Activated T-helper 1 cell treated with anti-CD3 and anti-CD28 coated beads, Interleukin-12 subunit alpha, Interleukin-12 subunit beta, Interleukin-2, Interleukin-4 antibody, amounts not matched to agents 30 ng/mL and 10 ng/mL and 1 ng/mL, durations not matched to agents 14 hours and 24 hours and 36 hours (primary cell): ENCODE data around the gene KCTD19. TPM values are rescaled to one million over a fixed set of nuclear protein-coding genes. Genes with fewer than 3 reads are reported as not detected.
A peak's percentile ranks its signal among the peaks of the same experiment; 100 is the strongest.

Source experiments
- DNase-seq: peaks from one replicate; pipeline ENCODE4 v3.0.0; 2021; ENCODE audit warnings: low spot score
- H3K27ac Mint-ChIP-seq: one replicate; pipeline ENCODE4 v1.8.0; 2021; ENCODE audit warnings: mild to moderate bottlenecking, mixed read lengths
- H3K27me3 Mint-ChIP-seq: one replicate; pipeline ENCODE4 v1.8.0; 2022; ENCODE audit warnings: mild to moderate bottlenecking, moderate library complexity, mixed read lengths; ENCODE audit not compliant: insufficient read depth
- H3K36me3 Mint-ChIP-seq: one replicate; pipeline ENCODE4 v1.8.0; 2021; ENCODE audit warnings: low read depth, mixed read lengths
- H3K4me1 Mint-ChIP-seq: one replicate; pipeline ENCODE4 v1.8.0; 2021; ENCODE audit warnings: low read depth, mixed read lengths
- H3K4me3 Mint-ChIP-seq: one replicate; pipeline ENCODE4 v1.8.0; 2021; ENCODE audit warnings: mild to moderate bottlenecking, moderate library complexity, mixed read lengths
- H3K9me3 Mint-ChIP-seq: one replicate; pipeline ENCODE4 v1.8.0; 2021; ENCODE audit warnings: mixed read lengths
- intact Hi-C: fragments of 100-400 bp; cut with micrococcal nuclease; formaldehyde crosslinking; loops from one replicate; pipeline ENCODE4 v1.15.1; 2024
- total RNA-seq: library from RNA; stranded (reverse); gene quantifications from 2 replicates; pipeline ENCODE4 v1.2.3, GENCODE V29; 2022

KCTD19 gene
- total RNA-seq, 1 donor from 2014 or later = 0.62 TPM

DNA sequence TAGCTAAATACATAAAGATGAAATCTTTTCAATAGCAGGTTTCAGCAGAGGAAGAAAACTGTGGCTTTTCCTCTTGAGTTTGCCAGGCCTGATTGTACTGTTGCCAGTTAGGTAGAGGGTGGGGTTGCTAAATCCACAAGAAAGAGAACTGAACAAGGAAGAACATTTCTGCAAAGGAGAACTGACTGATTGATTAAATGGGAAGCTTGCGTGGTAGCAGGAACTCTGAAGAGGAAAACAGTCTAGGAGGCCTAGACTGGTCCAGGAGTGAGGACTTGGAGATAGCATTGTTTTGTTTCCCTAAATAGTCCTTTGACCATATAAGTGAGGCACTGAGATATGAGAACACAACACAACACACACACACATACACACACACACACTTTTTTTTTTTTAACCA lies 18.9 kb upstream of the KCTD19 start:
- DNase-seq = no peak
- intact Hi-C loops = no loop called here
- no peaks in the 10 kb centered on the region for H3K9me3 Mint-ChIP-seq
- no peaks in the 10 kb centered on the region for H3K36me3 Mint-ChIP-seq
- H3K4me1 Mint-ChIP-seq = no peaks in the 10 kb centered on the region
- H3K27me3 Mint-ChIP-seq = peaks cover 10% of the 10 kb centered on the region
- H3K4me3 Mint-ChIP-seq = no peak overlapping the region
- H3K27ac Mint-ChIP-seq = no peak overlapping the region

DNA sequence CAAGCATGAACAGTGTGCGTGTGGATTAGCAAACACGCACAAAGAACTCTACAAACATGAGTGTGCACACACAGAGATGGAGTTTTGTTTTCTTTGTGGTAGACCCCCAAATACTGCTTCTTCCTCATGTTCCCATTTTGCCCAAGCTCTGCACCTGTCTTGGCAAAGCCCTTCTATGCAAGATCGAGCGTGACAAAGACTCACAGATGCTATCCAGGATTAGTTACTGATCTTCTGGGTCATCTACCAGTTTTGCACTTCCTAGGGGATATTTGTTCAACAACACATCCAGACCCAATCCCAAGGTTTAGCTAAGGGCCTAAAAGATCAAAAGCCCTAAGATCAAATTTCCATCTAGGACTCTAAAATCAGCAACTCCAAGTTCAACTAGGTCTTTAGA lies 16.1 kb upstream of the KCTD19 start:
- no peaks in the 10 kb centered on the region for H3K9me3 Mint-ChIP-seq
- H3K4me1 Mint-ChIP-seq = no peaks in the 10 kb centered on the region
- no peak for DNase-seq
- intact Hi-C loops = no loop called here
- H3K36me3 Mint-ChIP-seq = no peaks in the 10 kb centered on the region
- peaks cover 7% of the 10 kb centered on the region for H3K27me3 Mint-ChIP-seq
- no peak overlapping the region for H3K4me3 Mint-ChIP-seq
- no peak overlapping the region for H3K27ac Mint-ChIP-seq

DNA sequence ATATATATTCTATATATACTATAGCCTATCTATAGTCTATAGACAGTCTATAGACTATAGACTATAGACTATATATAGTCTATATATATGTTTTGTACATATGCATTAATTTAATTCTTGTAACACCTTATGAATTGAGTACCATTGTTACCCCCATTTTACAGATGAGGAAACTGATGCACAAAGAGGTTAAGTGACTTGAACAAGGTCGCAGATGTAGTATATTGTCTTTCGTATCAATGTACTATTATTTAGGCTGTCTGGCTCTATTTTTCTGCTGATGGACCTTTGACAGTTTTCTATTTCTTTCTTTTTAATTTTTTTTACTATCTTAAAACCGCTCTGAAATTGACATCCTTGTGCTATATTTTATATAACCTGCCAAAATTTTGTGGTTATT lies 14.7 kb upstream of the KCTD19 start:
- H3K9me3 Mint-ChIP-seq = no peaks in the 10 kb centered on the region
- H3K27me3 Mint-ChIP-seq = peaks cover 2% of the 10 kb centered on the region
- intact Hi-C loops = no loop called here
- H3K27ac Mint-ChIP-seq = no peak overlapping the region
- H3K4me3 Mint-ChIP-seq = no peak overlapping the region
- no peak for DNase-seq
- H3K36me3 Mint-ChIP-seq = no peaks in the 10 kb centered on the region
- no peaks in the 10 kb centered on the region for H3K4me1 Mint-ChIP-seq

DNA sequence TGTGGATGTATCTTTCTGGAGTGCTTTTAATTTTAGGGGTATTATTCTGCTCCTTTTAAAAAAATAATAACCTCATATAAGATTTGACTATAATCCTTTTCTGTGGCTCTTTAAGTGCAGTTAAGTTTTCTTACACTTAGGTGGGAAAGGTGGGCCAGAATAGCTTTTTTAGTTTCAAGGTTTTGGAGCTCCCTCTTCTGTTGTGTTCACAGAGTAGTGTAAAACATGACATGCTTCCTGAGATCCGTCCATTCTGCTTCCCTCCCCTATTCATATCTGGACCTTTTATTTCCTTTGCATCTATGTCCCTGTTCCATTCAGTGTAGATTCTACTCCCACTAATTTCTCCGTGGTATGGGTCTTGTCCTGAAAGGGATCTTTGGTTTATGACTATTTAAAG lies 12.9 kb upstream of the KCTD19 start:
- Mint-ChIP-seq H3K27me3 (peaks cover 2% of the 10 kb centered on the region), H3K4me1 (no peaks in the 10 kb centered on the region), H3K36me3 (no peaks in the 10 kb centered on the region), H3K4me3 (no peak overlapping the region), H3K27ac (no peak overlapping the region), H3K9me3 (no peaks in the 10 kb centered on the region)
- intact Hi-C loops = loop anchor here (1.0 to 2.0 kb wide), 2 partner anchors 60 to 79 kb away; partner anchors contain the start of gene PLEKHG4
- no peak for DNase-seq

DNA sequence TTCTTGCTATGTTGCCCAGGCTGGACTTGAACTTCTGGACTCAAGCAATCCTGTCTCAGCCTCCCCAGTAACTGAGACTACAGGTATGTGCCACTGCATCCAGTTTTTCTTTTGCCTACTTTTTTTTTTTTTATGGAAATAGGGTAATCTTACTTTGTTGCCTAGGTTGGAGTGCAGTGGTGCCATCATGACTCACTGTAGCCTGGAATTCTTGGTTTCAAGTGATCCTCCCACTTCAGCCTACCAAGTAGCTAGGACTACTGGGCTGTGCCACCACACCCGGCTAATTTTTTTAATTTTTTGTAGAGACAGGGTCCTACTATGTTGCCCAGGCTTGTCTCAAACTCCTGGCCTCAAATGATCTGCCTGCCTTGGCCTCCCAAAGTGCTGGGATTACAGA lies 10.1 kb upstream of the KCTD19 start:
- no peak for DNase-seq
- Mint-ChIP-seq H3K36me3 (no peaks in the 10 kb centered on the region), H3K27me3 (peaks cover 2% of the 10 kb centered on the region), H3K4me1 (no peaks in the 10 kb centered on the region), H3K27ac (no peak overlapping the region), H3K9me3 (no peaks in the 10 kb centered on the region), H3K4me3 (no peak overlapping the region)
- intact Hi-C loops = no loop called here

DNA sequence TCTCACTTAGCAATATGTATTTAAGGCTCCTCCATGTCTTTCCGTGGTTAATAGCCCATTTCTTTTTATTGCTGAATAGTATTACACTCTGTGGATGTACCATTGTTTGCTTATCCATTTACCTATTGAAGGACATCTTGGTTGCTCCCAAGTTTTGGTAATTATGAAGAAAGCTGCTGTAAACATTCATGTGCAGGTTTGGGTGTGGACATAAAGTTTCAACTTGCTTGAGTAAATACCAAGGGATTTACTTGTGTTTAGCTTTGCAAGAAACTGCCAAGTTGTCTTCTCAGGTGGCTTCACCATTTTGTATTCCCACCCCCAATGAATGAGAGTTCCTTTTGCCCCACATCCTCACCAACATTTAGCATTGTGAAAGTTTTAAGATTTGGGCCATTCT lies 9.6 kb upstream of the KCTD19 start:
- intact Hi-C loops = no loop called here
- no peak overlapping the region for H3K4me3 Mint-ChIP-seq
- no peak overlapping the region for H3K27ac Mint-ChIP-seq
- no peaks in the 10 kb centered on the region for H3K36me3 Mint-ChIP-seq
- peaks cover 2% of the 10 kb centered on the region for H3K27me3 Mint-ChIP-seq
- no peaks in the 10 kb centered on the region for H3K9me3 Mint-ChIP-seq
- DNase-seq = no peak
- H3K4me1 Mint-ChIP-seq = no peaks in the 10 kb centered on the region

DNA sequence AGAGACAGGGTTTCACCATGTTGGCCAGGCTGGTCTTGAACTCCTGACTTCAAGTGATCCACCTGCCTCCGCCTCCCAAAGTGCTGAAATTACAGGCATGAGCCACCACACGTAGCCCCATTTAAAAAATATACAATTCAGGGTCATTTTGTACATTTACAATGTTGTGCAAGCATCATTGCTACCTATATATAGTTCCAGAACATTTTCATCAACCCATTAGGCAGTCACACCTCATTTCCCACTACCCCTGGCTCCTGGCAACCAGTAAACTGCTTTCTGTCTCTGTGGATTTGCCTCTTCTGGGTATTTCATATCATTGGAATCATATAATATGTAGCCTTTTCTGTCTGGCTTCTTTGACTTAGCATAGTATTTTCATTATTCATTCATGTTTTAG lies 6.8 kb upstream of the KCTD19 start:
- DNase-seq = no peak
- Mint-ChIP-seq H3K27ac (no peak overlapping the region), H3K27me3 (peaks cover 9% of the 10 kb centered on the region), H3K4me1 (no peaks in the 10 kb centered on the region), H3K36me3 (no peaks in the 10 kb centered on the region), H3K9me3 (no peaks in the 10 kb centered on the region), H3K4me3 (no peak overlapping the region)
- intact Hi-C loops = no loop called here

DNA sequence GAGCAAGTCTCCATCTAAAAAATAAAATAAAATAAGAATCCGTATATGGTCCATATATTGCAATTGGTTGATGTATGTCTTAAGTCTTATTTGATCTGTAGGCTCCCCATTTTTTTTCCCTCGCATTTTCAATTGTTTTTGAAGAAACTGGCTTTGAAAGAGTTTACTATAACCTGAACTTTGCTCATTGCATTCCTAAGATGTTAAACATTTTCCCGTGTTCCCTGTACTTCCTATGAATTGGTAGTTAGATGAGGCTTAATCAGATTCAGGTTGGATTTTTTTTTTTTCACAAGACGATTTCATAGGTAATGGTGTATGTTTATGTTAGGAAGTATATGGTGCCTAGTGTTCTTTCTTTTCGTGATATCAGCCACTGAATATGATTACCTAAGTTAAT lies 3.4 kb upstream of the KCTD19 start:
- intact Hi-C loops = no loop called here
- no peaks in the 10 kb centered on the region for H3K9me3 Mint-ChIP-seq

DNA sequence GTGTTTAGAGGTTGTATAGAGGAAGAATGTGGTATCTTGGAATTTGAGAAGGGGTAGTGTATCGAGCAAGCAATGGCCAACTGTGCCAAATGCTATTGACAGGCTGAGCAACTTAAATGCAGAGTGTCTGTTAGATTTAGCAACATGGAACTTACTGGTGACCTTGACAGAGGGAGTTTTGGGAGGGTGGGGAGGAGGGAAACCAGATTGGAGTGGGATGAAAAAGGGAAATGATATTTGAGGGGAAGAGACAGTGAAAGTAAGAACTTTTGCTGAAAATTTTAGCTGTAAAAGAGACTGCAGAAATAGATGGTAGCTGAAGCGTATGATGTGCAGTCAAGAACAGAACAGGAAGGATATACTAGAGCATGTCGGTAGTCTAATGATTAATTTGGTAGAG lies 1.2 kb upstream of the KCTD19 start:
- H3K27me3 Mint-ChIP-seq = peaks cover 41% of the 10 kb centered on the region

More for the DNA sequence above, 3.4 kb upstream of the KCTD19 start:
- no peaks in the 10 kb centered on the region for H3K36me3 Mint-ChIP-seq
- H3K4me3 Mint-ChIP-seq = no peak overlapping the region
- no peak for DNase-seq
- peaks cover 21% of the 10 kb centered on the region for H3K27me3 Mint-ChIP-seq
- peaks cover 5% of the 10 kb centered on the region for H3K4me1 Mint-ChIP-seq
- H3K27ac Mint-ChIP-seq = no peak overlapping the region

DNA sequence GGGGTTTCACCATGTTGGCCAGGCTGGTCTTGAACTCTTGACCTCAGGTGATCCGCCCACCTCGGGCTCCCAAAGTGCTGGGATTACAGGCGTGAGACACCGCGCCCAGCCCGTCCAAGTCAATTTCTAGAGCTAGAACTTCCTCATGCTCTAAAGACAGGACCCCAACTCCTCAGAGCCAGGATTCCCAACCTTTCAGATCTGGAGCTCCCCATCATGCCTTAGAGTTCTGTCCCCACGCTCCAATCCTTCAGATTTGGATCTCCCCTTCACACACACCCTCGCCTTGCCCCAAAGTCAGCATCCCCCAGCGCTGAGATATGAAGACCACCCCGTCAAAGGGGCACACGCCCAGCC lies 448 bp downstream of the KCTD19 start:
- H3K9me3 Mint-ChIP-seq = no peaks in the 10 kb centered on the region
- DNase-seq = no peak
- H3K27ac Mint-ChIP-seq = peak overlapping the region; percentile 56
- peak overlapping the region; percentile 87 for H3K4me3 Mint-ChIP-seq
- H3K4me1 Mint-ChIP-seq = peaks cover 5% of the 10 kb centered on the region
- H3K36me3 Mint-ChIP-seq = no peaks in the 10 kb centered on the region
- H3K27me3 Mint-ChIP-seq = peaks cover 47% of the 10 kb centered on the region
- intact Hi-C loops = no loop called here

More for the DNA sequence above, 1.2 kb upstream of the KCTD19 start:
- peaks cover 5% of the 10 kb centered on the region for H3K4me1 Mint-ChIP-seq
- H3K27ac Mint-ChIP-seq = no peak overlapping the region
- H3K4me3 Mint-ChIP-seq = no peak overlapping the region
- no peak for DNase-seq
- no peaks in the 10 kb centered on the region for H3K36me3 Mint-ChIP-seq
- intact Hi-C loops = no loop called here
- H3K9me3 Mint-ChIP-seq = no peaks in the 10 kb centered on the region

DNA sequence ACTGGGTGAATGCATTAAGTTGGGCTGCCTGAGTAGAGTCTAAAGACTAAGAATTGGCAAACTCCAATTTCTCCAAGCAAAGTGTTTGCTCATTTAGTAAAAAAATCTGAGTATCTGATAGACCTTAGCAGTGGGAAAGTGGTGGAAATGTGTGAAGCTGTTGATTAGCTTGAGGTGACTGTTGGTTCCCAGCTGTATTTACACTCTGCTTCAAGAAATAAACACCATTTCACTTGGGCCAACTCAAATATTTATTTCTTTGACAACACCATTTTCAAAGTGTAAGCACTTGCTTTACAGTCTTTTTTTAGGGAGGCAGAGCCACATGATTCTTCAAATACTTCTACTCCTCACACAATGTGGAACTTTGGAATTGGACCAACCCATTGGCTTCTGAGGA lies 8.7 kb downstream of the KCTD19 start:
- H3K9me3 Mint-ChIP-seq = no peaks in the 10 kb centered on the region
- H3K4me1 Mint-ChIP-seq = no peaks in the 10 kb centered on the region
- DNase-seq = no peak
- H3K27ac Mint-ChIP-seq = no peak overlapping the region
- intact Hi-C loops = no loop called here
- peaks cover 16% of the 10 kb centered on the region for H3K27me3 Mint-ChIP-seq
- no peaks in the 10 kb centered on the region for H3K36me3 Mint-ChIP-seq
- no peak overlapping the region for H3K4me3 Mint-ChIP-seq

DNA sequence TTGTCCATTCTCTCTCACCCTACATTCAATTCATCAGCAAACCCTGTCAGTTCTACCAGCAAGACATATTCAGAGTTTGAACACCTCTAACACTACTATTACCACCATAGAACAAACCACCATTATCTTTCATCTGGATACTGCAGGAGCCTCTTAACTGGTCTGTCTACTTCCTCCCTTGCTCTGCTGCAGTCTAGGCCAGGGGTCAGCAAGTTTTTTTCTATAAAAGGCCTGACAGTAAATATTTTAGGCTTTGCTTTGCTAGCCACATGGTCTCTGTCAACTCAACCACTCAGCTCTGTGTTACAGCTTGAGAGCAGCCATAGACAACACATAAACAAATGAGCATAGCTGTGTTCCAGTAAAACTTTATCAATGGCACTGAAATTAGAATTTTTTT lies 13.8 kb downstream of the KCTD19 start:
- H3K9me3 Mint-ChIP-seq = no peaks in the 10 kb centered on the region
- intact Hi-C loops = loop anchor here (1.0 to 5.0 kb wide), 3 partner anchors 120 to 328 kb away; partner anchors contain the start of genes E2F4, EXOC3L1, FBXL8 and TRADD
- no peaks in the 10 kb centered on the region for H3K27me3 Mint-ChIP-seq
- peaks cover 2% of the 10 kb centered on the region for H3K36me3 Mint-ChIP-seq
- H3K27ac Mint-ChIP-seq = peak overlapping the region; percentile 98
- no peak for DNase-seq
- H3K4me3 Mint-ChIP-seq = peak overlapping the region; percentile 24
- H3K4me1 Mint-ChIP-seq = peaks cover 45% of the 10 kb centered on the region

DNA sequence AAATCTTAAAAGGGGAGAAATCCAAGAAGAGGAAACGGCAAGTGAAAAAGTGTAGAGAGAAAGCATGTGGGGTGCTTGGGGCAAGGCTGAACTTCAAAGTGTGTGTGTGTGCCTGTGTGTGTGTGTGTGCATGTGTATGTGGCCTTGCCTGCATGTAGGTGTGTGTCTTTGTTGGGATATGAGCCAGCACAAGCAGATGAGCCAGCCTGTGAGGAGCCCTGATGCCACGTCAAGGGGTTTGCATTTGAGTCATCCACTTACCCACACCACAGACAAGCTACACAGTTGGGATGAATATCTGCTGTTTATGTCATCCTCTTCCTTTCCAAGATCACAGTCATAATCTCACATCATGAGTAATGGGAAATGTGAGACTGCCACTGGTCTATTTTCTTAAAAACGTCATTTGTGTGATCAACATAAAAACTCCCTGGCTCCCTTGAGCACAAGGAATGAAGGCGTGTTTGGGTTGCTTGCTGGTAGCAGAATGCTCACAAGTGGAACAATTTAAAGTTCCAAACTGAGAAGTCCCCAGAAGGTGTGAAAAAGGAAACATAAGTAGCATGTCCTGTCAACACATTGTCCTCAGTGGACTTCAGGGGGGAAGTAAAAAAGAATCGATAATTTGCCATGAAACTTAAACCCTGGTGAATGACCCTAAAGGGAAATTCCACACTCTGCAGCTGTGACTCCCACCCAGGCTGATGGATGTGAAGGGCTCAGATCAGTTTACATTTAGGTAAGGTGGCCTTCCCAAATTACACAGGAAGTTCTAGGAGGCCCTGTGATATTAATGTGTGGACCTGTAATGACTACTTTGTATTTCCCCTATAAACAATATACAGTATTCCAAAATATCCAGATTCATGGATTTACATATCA lies 14.7 kb downstream of the KCTD19 start:
- Mint-ChIP-seq H3K4me3 (peak overlapping the region; percentile 19), H3K27ac (peak overlapping the region; percentile 98), H3K36me3 (peaks cover 2% of the 10 kb centered on the region), H3K9me3 (no peaks in the 10 kb centered on the region), H3K27me3 (no peaks in the 10 kb centered on the region), H3K4me1 (peaks cover 45% of the 10 kb centered on the region)
- DNase-seq = peak; percentile 78
- intact Hi-C loops = loop anchor here (1.0 to 5.0 kb wide), 5 partner anchors 33 to 328 kb away; partner anchors contain the start of genes E2F4, EXOC3L1, FBXL8 and PLEKHG4
